C4-2B (cell line): Measurements from ENCODE around the gene AGBL1.

Experiments used
- CTCF ChIP-seq: fragments of 450-650 bp; conservative IDR thresholded peaks from 2 replicates; pipeline ENCODE4 v1.5.1; 2017; ENCODE audit warnings: mild to moderate bottlenecking
- ZFX ChIP-seq: fragments of 450-650 bp; IDR thresholded peaks from 2 replicates; pipeline ENCODE4 v1.6.1; 2017

DNA sequence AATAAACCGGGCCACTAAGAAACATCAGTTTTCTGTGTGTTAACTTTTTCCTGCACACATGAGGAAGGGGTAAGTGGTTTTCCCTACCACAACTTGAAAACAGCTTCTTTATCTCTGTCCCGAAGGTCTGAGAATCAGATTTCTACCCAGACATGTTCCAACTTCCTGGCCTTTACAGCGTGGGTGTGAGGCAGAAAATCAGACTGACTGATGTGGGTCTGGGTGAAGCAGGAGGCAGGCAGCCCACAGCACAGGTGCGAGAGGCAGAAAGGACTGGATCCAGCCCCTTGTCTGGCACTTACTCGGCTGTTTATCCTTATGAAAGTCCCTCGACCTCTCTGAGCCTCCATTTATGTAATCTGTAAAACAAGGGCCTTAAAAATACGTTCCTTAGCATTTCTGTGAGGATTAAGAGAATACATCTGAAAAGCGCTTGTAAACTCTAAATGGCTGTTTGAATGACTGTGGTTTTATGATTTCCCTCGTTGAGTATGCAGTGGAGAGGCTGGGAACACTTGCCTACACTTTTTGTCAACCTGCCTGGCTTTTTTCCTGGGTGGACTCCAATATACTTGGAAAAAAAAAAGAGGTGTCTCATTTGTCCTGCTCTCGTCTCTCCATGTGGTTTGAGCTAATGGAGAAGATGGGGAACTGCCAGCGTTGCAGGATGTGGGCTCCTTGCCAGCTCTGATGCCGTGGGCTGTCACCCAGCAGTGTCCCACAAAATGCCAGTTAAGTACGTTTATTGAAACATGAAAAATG, 3.1 kb downstream of the AGBL1 start:
- TF ChIP-seq CTCF (no peak), ZFX (no peak)
